Osteocyte (in vitro differentiated cells): ENCODE measurements around the gene CHD8. TPM values are rescaled to one million over a fixed set of nuclear protein-coding genes. Genes with fewer than 3 reads are reported as not detected.
A peak's percentile ranks its signal among the peaks of the same experiment; 100 is the strongest.

Source experiments
- DNase-seq: peaks from one replicate; pipeline ENCODE4 v3.0.0; 2021; ENCODE audit warnings: mixed read lengths; ENCODE audit not compliant: unreplicated experiment; ENCODE audit errors: extremely low spot score
- H3K27ac Mint-ChIP-seq: one replicate; pipeline ENCODE4 v1.8.0; 2021; ENCODE audit warnings: mild to moderate bottlenecking, mixed read lengths; ENCODE audit not compliant: unreplicated experiment
- H3K27me3 Mint-ChIP-seq: one replicate; pipeline ENCODE4 v1.8.0; 2021; ENCODE audit warnings: mixed read lengths; ENCODE audit not compliant: unreplicated experiment
- H3K36me3 Mint-ChIP-seq: one replicate; pipeline ENCODE4 v1.8.0; 2021; ENCODE audit warnings: mixed read lengths; ENCODE audit not compliant: unreplicated experiment
- H3K4me1 Mint-ChIP-seq: one replicate; pipeline ENCODE4 v1.8.0; 2021; ENCODE audit warnings: mixed read lengths; ENCODE audit not compliant: unreplicated experiment
- H3K4me3 Mint-ChIP-seq: one replicate; pipeline ENCODE4 v1.8.0; 2021; ENCODE audit warnings: mild to moderate bottlenecking, moderate library complexity, mixed read lengths; ENCODE audit not compliant: unreplicated experiment
- H3K9me3 Mint-ChIP-seq: one replicate; pipeline ENCODE4 v1.8.0; 2021; ENCODE audit warnings: mixed read lengths; ENCODE audit not compliant: unreplicated experiment
- CTCF ChIP-seq: fragments of 200-600 bp; sonication (generic); IDR thresholded peaks from 2 replicates; pipeline ENCODE4 v1.5.0; 2021; ENCODE audit warnings: antibody characterized with exemption, mild to moderate bottlenecking, moderate library complexity
- total RNA-seq: library from RNA; stranded (reverse); gene quantifications from 2 replicates; pipeline ENCODE4 v1.2.1, GENCODE V29; 2021

CHD8 gene
- total RNA-seq, 1 donor from 2014 or later = 86.0 TPM

GRCh38 chr14:21436567-21437062 is 19.3 kb downstream of the CHD8 start:
- peak overlapping the region; percentile 95 for H3K27ac Mint-ChIP-seq
- no peak for TF ChIP-seq CTCF
- no peak for DNase-seq

DNA sequence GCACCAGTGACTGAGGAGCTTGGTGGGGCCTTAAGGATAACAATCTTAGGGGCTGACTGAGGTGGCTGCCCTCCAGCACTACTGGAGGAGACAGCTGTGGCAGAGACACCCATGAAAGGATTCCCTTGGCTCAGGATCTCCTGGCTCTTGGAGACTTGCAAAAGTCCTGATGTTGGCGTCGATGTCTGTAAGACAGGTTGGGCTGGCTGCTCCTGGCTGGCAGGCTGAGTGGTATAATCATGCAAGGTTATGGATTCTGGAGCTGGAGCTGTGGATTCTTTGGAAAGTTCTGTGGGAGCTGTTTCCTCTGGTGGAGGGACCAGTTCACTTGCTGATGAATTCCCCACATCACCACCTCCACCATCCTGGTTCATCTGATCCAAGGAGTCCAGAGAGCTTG is 24.8 kb downstream of the CHD8 start:
- Mint-ChIP-seq H3K27me3 (no peaks in the 10 kb centered on the region), H3K36me3 (peaks cover 34% of the 10 kb centered on the region), H3K9me3 (no peaks in the 10 kb centered on the region), H3K4me3 (no peak overlapping the region), H3K4me1 (peaks cover 21% of the 10 kb centered on the region), H3K27ac (no peak overlapping the region)
- TF ChIP-seq CTCF = no peak
- no peak for DNase-seq

More at GRCh38 chr14:21436567-21437062, 19.3 kb downstream of the CHD8 start:
- Mint-ChIP-seq H3K27me3 (no peaks in the 10 kb centered on the region), H3K36me3 (peaks cover 8% of the 10 kb centered on the region), H3K4me3 (peak overlapping the region; percentile 83), H3K9me3 (no peaks in the 10 kb centered on the region), H3K4me1 (peaks cover 36% of the 10 kb centered on the region)

GRCh38 chr14:21428930-21429329 is 27.0 kb downstream of the CHD8 start:
- H3K36me3 Mint-ChIP-seq = peaks cover 38% of the 10 kb centered on the region
- H3K27ac Mint-ChIP-seq = no peak overlapping the region
- peaks cover 4% of the 10 kb centered on the region for H3K4me1 Mint-ChIP-seq
- no peak overlapping the region for H3K4me3 Mint-ChIP-seq
- no peaks in the 10 kb centered on the region for H3K27me3 Mint-ChIP-seq
- H3K9me3 Mint-ChIP-seq = no peaks in the 10 kb centered on the region
- TF ChIP-seq CTCF = no peak
- DNase-seq = no peak

GRCh38 chr14:21426692-21427091 is 29.2 kb downstream of the CHD8 start:
- H3K4me3 Mint-ChIP-seq = no peak overlapping the region
- H3K27ac Mint-ChIP-seq = no peak overlapping the region
- H3K27me3 Mint-ChIP-seq = no peaks in the 10 kb centered on the region
- H3K9me3 Mint-ChIP-seq = no peaks in the 10 kb centered on the region
- peaks cover 45% of the 10 kb centered on the region for H3K36me3 Mint-ChIP-seq
- DNase-seq = no peak
- no peak for TF ChIP-seq CTCF
- no peaks in the 10 kb centered on the region for H3K4me1 Mint-ChIP-seq

- no peaks in the 10 kb centered on the region for H3K27me3 Mint-ChIP-seq
- no peaks in the 10 kb centered on the region for H3K9me3 Mint-ChIP-seq
- peaks cover 44% of the 10 kb centered on the region for H3K36me3 Mint-ChIP-seq
- H3K27ac Mint-ChIP-seq = no peak overlapping the region
- no peak overlapping the region for H3K4me3 Mint-ChIP-seq
- no peaks in the 10 kb centered on the region for H3K4me1 Mint-ChIP-seq
- TF ChIP-seq CTCF = no peak
- no peak for DNase-seq
These were observed 36.4 kb downstream of the CHD8 start for GRCh38 chr14:21419528-21419927.
